Skeletal muscle satellite cell (primary cell): Measurements from ENCODE around the gene SEC22B.
"Not testable (repeated sequence)": the region's sequence is repeated elsewhere in the genome, so short reads cannot be mapped to it uniquely, and the experiment has no call there.

Experiments used
- H3K27me3 ChIP-seq: 2 replicates; pipeline ENCODE4 v1.7.0; 2013; ENCODE audit warnings: low read length; ENCODE audit not compliant: control insufficient read depth, insufficient read depth
- H3K36me3 ChIP-seq: 2 replicates; pipeline ENCODE4 v1.7.0; 2013; ENCODE audit warnings: mild to moderate bottlenecking, control low read depth, low read length; ENCODE audit not compliant: insufficient read depth
- H3K4me1 ChIP-seq: 2 replicates; pipeline ENCODE4 v1.7.0; 2013; ENCODE audit warnings: low read length; ENCODE audit not compliant: control insufficient read depth, insufficient read depth
- H3K4me2 ChIP-seq: 2 replicates; pipeline ENCODE4 v1.7.0; 2013; ENCODE audit warnings: mild to moderate bottlenecking, low read length
- H3K4me3 ChIP-seq: 2 replicates; pipeline ENCODE4 v1.7.0; 2013; ENCODE audit warnings: low read length
- H3K9ac ChIP-seq: 2 replicates; pipeline ENCODE4 v1.7.0; 2013; ENCODE audit warnings: mild to moderate bottlenecking, low read depth, low read length, moderate library complexity
- H3K9me3 ChIP-seq: replicated peaks from 2 replicates; pipeline ENCODE4 v1.7.0; 2013; ENCODE audit warnings: mild to moderate bottlenecking, control low read depth, low read length

The SEC22B gene

GRCh38 chr1:120123813-120124510, 52.4 kb downstream of the SEC22B start:
- not testable (repeated sequence) for H3K4me1 ChIP-seq, H3K9ac ChIP-seq, H3K36me3 ChIP-seq, H3K9me3 ChIP-seq, H3K27me3 ChIP-seq, H3K4me2 ChIP-seq, H3K4me3 ChIP-seq

GRCh38 chr1:120122262-120122893, 53.9 kb downstream of the SEC22B start:
- not testable (repeated sequence) for H3K9me3 ChIP-seq, H3K4me3 ChIP-seq, H3K4me2 ChIP-seq, H3K9ac ChIP-seq, H3K27me3 ChIP-seq, H3K4me1 ChIP-seq, H3K36me3 ChIP-seq

DNA sequence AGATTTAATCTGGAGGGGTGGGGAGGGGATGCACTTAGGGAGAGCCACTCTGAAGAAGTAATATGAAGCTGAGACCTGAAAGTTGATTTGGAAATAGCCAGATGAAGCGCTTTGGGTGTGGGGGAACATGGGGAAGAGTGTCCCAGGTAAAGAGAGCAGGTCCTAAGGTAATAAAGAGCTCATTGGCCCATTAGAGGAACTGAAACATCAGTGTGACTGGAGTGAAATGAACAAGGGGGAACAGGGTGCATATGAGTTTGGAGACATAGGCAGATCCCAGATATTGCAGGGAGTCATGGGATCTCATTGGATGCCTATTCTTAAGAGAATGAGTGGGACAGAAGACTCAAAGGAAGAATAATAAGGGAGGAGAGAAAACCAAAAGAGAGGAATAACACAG, 54.5 kb downstream of the SEC22B start:
- not testable (repeated sequence) for H3K36me3 ChIP-seq, H3K9me3 ChIP-seq, H3K27me3 ChIP-seq, H3K4me3 ChIP-seq, H3K4me1 ChIP-seq, H3K9ac ChIP-seq, H3K4me2 ChIP-seq

DNA sequence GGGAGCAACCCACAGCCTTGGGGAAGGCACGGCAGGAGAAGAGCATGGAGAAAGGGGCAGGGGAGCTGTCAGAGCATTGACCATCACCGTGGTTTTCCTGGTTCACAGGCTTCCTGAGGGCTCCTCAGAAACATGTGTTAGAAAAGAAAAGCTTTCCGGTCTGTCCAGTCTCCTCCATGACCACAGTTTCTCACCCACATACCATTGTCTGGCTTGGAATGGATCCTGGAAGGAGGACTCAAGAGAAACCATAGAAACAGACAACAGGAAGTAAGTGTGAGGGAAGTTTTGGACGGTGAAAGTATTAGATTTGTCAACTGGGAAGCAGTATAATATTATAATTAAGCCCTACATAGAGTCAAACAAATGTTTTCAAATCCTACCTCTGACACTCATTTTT, 55.8 kb downstream of the SEC22B start:
- H3K36me3 ChIP-seq, H3K27me3 ChIP-seq, H3K9ac ChIP-seq, H3K4me1 ChIP-seq, H3K9me3 ChIP-seq, H3K4me2 ChIP-seq, H3K4me3 ChIP-seq: not testable (repeated sequence)

DNA sequence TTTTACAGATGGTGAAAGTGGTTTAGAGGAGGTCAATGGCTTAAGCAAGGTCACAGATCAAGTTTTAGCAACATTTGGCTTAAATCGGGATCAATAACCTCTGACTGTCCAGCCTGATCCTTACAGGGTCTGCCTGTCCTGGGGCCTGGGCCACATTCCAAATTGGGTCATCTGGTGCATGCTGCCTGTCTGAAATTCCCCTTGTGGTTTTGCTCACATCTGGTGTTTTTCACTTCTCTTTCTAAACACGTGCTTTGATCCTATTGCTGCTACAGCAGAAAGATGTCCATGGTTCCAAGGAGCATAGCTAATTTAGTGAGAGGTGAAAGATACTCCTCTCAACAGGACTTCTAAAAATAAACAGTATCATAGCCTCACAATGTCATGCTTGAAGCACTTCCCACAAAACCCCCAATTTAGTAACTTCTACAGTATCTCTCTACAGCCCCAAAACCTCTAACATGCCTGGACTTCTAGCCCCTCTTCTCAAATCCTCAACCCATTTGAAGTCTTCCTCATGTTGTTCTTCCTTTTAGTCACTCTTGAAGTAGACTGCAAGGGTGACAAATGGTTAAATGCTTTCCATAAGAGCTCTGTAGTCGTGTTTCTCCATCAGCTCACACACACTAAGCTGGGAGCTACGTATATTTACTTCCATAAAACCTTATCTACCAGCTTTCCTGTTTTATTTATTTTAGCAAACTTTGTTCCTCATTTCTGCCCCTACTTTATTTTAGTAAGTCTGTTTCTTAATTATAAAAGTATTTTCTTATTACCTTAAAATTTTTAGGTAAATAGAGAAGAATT, 58.7 kb downstream of the SEC22B start:
- not testable (repeated sequence) for H3K4me2 ChIP-seq, H3K4me3 ChIP-seq, H3K9ac ChIP-seq, H3K27me3 ChIP-seq, H3K9me3 ChIP-seq, H3K36me3 ChIP-seq, H3K4me1 ChIP-seq

- not testable (repeated sequence) for H3K27me3 ChIP-seq, H3K9ac ChIP-seq, H3K4me1 ChIP-seq, H3K4me3 ChIP-seq, H3K4me2 ChIP-seq, H3K36me3 ChIP-seq, H3K9me3 ChIP-seq
Measured at GRCh38 chr1:120116094-120116493, 60.2 kb downstream of the SEC22B start.

- not testable (repeated sequence) for H3K9ac ChIP-seq, H3K36me3 ChIP-seq, H3K9me3 ChIP-seq, H3K27me3 ChIP-seq, H3K4me2 ChIP-seq, H3K4me3 ChIP-seq, H3K4me1 ChIP-seq
Measured at GRCh38 chr1:120113134-120113533, 63.2 kb downstream of the SEC22B start.

- not testable (repeated sequence) for H3K27me3 ChIP-seq, H3K4me1 ChIP-seq, H3K9ac ChIP-seq, H3K9me3 ChIP-seq, H3K36me3 ChIP-seq, H3K4me2 ChIP-seq, H3K4me3 ChIP-seq
Measured at GRCh38 chr1:120112212-120112611, 64.1 kb downstream of the SEC22B start.

GRCh38 chr1:120111771-120112170, 64.5 kb downstream of the SEC22B start:
- H3K27me3 ChIP-seq, H3K9ac ChIP-seq, H3K4me2 ChIP-seq, H3K9me3 ChIP-seq, H3K4me3 ChIP-seq, H3K36me3 ChIP-seq, H3K4me1 ChIP-seq: not testable (repeated sequence)

DNA sequence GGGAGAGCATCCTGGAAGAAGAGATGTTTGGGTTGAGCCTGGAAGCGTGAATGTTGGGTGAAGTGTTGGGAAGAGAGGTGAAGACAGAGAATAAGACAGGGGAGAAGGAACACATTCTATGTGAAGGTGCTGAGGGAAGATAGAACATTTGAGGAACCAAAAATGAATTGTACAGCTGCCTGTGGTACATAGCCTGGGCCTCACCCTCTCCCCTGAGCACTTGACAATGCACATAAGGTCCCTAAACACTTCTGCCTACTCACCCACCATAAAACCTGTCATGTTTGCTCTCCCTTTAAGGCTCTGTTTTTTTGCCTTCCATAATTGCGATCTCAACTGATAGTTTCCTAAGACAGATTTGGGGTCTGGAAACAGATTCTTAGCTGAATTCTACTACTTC, 65.3 kb downstream of the SEC22B start:
- H3K36me3 ChIP-seq, H3K27me3 ChIP-seq, H3K4me1 ChIP-seq, H3K4me3 ChIP-seq, H3K9me3 ChIP-seq, H3K9ac ChIP-seq, H3K4me2 ChIP-seq: not testable (repeated sequence)

- not testable (repeated sequence) for H3K4me1 ChIP-seq, H3K4me3 ChIP-seq, H3K4me2 ChIP-seq, H3K9ac ChIP-seq, H3K36me3 ChIP-seq, H3K9me3 ChIP-seq, H3K27me3 ChIP-seq
Measured at GRCh38 chr1:120109656-120110055, 66.7 kb downstream of the SEC22B start.

DNA sequence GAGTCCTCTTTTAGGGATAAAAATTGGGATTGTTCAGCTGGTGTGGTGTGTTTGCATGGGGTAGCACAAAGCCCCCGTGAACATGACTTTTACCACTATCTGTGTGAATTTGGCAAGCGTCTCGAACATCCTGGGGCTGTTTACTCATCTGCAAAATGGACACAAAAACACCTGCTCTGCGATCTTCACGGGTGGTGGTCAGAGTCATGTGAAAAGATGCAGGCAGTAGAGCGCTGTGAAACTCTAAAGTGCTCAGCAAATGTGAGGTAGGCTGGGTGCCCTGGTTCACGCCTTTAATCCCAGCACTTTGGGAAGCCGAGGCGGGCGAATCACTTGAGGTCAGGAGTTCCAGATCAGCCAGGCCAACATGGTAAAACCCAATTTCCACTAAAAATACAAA, 67.1 kb downstream of the SEC22B start:
- not testable (repeated sequence) for H3K27me3 ChIP-seq, H3K36me3 ChIP-seq, H3K9ac ChIP-seq, H3K4me1 ChIP-seq, H3K4me3 ChIP-seq, H3K4me2 ChIP-seq, H3K9me3 ChIP-seq
